Measurements from ENCODE around the gene MESD. TPM values are rescaled to one million over a fixed set of nuclear protein-coding genes. Genes with fewer than 3 reads are reported as not detected.

Gene MESD
- 15.5 and 18.1 TPM in 2 replicates for total RNA-seq (2014; rRNA removed; shearing (Covaris generic))

DNA sequence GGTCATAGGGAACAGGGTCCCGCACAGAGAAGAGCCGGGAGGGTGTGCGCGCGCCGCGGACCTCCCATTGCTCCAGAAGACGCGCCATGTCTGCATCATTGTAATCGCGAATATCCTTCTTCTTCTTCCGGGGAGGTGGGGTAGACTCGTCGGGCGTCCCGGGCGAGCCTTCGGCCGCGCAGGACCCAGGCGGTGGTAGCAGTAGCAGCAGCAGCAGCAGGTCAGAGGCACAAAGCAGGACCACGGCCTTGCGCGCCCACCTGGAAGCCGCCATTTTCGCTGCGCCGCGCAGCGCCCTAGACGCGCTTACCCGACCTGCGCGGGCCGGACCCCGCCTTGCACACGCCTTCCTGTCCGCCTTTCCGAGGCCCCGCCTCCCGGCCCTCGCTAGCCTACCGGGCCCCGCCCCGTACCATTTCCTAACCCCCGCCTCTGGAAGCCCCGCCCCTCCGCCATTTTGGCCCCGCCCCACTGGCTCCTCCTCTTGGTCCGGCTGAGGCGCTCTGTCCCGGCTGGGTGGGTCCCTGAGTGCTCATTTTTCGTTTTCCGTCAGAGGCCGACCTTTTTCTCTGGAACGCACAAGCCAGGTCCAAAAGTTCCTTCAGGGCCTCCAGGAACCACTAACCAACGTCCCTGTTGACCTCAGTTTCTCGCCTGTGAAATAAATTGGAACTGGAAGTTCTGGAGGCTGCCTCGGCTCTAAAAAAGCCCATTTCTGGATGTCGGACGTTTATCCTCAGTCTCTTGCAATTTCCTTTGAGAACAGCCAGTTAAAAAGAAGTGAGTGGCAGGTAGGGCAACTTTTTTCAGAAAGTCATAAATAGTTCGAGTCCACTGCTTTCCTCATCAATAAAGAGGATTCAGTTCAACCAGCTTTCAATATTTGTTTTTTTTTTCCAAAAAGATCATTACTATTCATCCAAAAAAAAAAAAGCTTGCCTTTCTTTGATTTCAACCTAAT lies at the start of gene MESD:
Gene MESD (minus strand): TSS at position 302 of the 961 bp plus-strand sequence. CDS start 28 bp downstream, at position 274.
- peak; percentile 98 for DNase-seq (ENCODE audit: low spot score)

DNA sequence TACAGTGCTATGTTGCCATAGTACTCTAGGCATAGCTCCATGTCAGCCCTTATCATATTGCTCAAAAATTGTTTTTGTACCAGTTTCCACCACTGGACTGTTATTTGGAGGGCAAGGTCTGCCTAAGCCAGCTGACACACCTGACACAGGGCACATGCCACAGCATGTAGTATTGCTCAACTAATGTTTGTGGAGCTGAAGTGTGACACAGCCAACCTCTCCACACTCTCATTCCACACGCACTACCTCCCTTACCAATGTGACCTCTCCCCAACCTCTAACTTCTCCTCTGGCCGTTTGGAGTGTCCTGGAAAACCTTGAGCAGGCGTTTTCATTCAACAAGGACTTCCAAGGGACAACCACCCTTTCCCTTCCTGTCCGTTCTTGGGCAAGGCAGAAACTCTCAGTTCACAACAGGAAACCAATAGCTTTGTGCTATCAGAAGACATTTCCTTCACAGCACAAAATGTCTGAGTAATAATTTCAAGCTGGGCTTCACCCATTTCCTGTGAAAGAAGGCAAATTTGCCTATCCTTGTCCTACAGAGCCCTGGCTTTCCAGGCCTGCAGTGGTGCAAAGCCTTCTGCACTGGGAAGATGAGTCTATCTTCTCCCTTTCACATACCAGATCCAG lies 49.5 kb upstream of the MESD start:
- DNase-seq (ENCODE audit: low spot score): no peak

GRCh38 chr15:81037952-81038743 lies 48.5 kb upstream of the MESD start:
- DNase-seq (ENCODE audit: low spot score): no peak

- DNase-seq (ENCODE audit: low spot score): no peak
Observed at GRCh38 chr15:81033508-81033907, 43.9 kb upstream of the MESD start.

DNA sequence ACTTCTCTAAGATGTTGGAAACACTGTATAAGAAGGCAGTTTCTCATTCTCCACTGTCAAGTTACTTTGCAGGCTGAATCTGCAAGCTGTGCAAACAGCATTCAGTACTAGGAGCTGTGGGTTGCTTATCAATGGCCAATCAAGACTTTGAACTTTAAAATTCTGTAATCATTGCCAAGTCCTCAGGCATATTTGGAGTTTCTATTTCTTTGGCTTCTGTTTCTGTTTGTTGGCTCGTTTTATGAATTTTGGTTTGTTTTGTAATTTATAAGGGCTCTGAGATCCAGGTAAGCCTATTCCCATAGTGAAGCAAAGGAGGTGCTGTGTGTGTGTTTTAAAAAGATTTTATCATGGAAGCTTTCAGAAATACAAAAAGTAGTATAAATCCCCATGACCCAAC lies 43.2 kb upstream of the MESD start:
- DNase-seq (ENCODE audit: low spot score): no peak

DNA sequence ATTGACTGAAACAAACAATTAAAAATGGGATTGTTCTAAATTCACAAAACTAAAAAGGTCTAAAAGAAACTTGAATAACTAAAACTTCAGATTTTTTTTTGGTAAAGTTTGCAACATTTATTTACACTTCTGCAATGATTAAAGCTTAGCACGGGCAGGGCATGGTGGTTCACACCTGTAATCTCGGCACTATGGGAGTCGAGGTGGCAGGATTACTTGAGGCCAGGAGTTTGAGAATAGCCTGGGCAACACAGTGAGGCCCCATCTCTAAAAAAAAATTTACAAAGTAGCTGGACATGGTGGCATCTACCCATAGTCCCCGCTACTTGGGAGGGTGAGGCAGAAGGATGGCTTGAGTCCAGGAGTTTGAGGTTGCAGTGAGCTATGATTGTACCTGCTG lies 42.7 kb upstream of the MESD start:
- no peak for DNase-seq (ENCODE audit: low spot score)

DNA sequence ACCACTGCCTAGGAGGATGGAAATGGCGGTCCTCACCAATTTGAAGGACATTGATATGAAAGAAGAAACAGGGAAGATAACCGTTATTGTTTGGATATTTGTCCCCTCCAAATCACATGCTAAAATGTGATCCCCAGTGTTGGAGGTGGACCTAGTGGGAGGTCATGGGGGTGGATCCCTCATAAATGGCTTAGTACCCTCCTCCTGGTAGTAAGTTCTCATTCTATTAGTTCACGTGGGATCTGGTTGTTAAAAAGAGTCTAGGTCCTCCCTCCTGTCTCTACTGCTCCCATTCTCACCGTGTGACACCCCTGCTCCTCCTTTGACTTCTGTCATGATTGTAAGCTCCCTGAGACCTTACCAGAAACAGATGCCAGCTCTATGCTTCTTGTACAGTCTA lies 41.6 kb upstream of the MESD start:
- no peak for DNase-seq (ENCODE audit: low spot score)

- DNase-seq (ENCODE audit: low spot score): no peak
Observed at GRCh38 chr15:81030301-81030750, 40.7 kb upstream of the MESD start.

- DNase-seq (ENCODE audit: low spot score): no peak
Observed at GRCh38 chr15:81029414-81030300, 40.0 kb upstream of the MESD start.

DNA sequence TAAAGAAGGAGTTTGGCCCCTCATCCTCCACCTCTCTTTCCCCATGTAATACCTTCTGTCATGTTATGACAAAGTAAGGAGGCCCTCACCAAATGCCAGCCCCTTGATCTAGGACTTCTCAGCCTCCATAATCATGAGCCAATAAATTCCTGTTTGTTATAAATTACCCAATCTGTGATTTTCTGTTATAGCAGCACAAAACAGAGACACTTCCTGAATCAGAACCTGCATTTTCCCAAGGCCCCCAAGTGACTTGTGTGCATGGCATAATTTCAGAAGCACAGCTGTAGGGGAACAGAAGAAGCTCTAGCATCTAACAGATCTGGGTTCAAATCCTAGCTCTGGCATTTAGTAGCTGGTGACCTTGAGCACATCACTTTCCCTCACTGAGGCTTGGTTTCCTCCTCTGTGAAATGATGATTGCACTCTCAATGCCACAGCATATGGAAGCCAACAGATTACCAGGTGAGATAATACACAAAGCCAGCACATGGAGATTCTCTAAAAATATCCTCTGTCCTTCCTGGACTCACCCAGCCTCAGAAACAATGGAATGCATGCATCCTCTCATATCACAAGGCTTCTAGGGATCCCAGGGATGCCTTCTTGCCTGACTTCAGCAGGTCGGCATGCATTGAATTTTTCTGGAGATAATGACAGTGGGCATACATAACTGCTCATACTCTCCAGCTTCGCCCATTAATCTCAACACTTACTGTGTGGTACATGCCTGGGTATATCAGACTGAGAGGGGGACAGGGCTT lies 37.4 kb upstream of the MESD start:
- DNase-seq (ENCODE audit: low spot score): no peak

DNA sequence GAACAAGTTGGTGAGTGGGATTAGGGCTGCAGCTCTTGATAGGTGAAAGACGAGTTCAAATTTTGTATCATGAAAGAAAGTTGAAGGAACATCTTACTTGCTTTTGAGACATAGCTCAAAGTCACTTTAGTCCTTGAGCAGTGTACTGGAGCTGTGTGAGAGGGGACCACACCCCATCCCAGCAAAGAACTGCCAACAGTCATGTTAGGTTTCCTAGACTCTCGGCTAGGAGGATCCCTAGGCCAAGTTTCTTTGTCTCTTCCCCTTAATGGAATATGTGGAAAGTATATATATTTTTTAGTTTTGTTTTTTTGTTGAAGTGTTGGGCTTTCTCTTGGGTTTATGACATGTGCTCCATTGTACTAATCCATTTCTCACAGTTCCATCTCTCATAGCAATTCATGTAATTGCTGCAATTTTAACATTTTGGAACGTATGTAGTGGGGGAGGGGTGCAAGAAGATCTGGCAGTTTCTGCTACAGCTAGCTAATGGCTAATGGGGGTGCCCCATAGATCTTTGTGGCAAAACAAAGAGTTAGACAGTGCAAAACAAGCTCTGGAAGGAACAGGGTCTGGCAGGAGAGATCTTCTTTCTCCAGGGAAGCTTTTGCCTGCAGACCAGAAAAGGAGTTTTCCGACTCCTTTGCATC lies 36.2 kb upstream of the MESD start:
- no peak for DNase-seq (ENCODE audit: low spot score)

- no peak for DNase-seq (ENCODE audit: low spot score)
Observed at GRCh38 chr15:81024936-81025335, 35.3 kb upstream of the MESD start.

DNA sequence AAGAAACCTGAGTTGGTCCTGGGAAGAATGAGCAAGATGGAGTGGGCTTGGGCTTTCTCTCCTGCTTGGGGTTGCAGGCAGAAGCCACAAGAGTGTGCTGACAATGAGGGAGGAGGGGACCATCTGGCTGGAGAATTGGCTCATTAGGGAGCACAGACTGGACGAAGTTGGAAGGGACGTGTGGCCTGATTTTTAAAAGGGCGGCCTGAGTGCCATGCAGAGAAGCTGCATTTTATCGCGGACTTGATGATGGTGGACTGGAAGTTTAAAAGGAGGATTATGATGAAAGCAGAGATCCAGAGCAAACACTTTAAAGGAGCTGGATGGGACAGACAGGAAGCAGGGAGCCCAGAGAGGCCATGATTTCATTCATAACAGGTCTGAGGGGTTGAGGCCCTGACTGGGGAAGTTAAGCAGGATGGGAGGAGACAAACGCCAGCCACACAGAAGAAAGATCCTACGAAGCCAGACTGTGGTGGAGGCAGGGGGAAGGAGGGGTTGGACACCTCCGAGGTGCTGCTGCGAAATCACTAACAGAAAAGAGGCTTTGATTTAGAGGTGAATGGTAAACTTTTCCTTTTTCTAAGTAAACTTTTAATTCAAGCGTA lies 34.8 kb upstream of the MESD start:
- no peak for DNase-seq (ENCODE audit: low spot score)

DNA sequence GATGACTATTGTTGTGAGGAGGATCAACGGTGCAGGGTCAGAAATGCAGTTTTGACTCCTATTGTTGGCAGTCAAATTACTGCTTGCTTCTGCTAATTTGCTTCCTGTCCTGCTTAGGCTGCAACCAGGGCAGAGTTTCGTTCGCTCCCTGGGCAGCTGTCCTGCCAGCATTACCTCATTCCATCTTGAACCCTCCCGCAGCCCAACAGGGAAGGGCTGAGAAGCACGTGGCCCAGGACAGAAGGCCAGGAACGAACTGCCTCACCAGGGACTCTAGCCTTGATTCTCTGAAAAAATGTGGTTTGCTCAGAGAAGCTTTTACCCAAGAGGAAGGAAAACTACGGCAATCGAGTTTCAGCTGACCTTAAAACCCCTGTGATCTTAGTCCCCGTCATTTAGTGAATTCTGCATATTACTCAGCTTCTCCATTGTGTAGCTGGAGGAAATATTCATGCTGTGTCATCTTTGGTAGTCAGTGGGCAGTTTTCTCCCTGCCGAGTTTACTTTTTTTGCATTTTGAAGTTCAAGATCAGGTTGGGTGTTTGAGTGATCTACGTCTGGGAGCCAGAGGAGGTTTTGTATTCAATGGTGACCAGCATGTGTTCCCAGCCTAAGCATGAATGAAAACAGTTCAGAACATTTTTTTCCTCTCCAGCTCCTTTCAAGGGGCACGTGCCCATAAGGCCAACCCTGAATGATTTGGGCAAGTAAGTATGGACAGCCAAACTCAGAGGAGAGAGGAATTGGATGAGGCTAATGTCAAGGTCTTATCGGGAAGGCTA lies 34.1 kb upstream of the MESD start:
- DNase-seq (ENCODE audit: low spot score): no peak

- no peak for DNase-seq (ENCODE audit: low spot score)
Observed at GRCh38 chr15:81021321-81021720, 31.7 kb upstream of the MESD start.

- no peak for DNase-seq (ENCODE audit: low spot score)
Observed at GRCh38 chr15:81018197-81018596, 28.6 kb upstream of the MESD start.

DNA sequence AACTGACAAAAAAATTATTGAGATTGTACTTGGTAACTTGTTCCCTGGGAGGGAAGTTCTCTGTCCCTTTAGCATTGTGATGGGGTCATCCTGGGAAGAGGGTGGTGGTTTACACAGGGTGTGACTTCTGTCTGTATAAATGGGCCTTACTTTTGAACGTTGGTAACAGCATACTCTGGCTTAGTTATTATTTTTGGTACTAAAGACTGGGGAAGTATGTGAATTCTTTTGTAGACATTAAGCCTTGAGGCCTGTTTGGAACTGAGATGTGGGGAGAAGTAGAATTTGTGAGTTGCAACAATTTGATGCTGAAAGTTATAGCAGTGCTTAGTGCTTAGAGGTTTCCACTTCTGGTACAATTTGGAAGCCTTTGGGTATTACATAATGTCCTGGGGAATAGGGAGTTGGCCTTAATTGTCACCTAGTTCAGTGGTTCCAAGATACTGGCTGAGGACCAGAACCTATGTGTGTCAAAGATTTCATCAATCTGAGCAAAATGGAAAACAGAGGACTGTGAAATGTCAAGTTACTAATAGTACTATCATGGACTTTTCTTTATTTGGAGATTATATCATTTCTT lies 27.0 kb upstream of the MESD start:
- no peak for DNase-seq (ENCODE audit: low spot score)
